HG03039 (cell line): ENCODE measurements around the gene TMEM167A.

Experiments
- ATAC-seq: cut with Tn5 transposase; IDR thresholded peaks from one replicate; pipeline ENCODE4 v1.9.1; 2021; ENCODE audit warnings: mild to moderate bottlenecking, moderate library complexity; ENCODE audit not compliant: unreplicated experiment

Gene TMEM167A

GRCh38 chr5:83076742-83077661, at the start of gene TMEM167A, which contains the start of gene XRCC4:
Gene TMEM167A, minus strand, starts transcription at chr5:83077394. Its CDS starts 71 bp downstream, at chr5:83077323.
Gene XRCC4, plus strand, starts transcription at chr5:83077547. Its CDS starts 27,373 bp downstream, at chr5:83104920.
- peak; percentile 98 for ATAC-seq

DNA sequence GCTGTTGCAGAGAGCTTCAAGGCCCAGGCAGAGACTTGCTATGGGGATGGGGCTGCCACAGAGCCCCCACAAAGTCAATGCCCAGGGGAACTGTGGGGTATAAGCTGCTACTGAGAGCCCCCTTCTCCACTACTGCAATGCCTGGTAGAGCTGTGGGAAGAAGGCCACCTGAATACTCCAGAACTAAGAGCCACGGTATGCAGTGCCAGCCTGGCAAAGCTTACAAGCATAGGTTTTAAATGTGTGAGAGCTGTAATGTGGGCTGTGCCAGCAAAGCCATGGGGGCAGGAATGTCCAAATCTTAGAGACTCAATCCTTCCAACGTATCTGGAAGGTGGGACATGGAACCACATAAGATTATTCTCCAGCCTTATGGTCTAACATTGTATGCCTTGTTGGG, 49.3 kb upstream of the TMEM167A start:
- ATAC-seq = no peak

DNA sequence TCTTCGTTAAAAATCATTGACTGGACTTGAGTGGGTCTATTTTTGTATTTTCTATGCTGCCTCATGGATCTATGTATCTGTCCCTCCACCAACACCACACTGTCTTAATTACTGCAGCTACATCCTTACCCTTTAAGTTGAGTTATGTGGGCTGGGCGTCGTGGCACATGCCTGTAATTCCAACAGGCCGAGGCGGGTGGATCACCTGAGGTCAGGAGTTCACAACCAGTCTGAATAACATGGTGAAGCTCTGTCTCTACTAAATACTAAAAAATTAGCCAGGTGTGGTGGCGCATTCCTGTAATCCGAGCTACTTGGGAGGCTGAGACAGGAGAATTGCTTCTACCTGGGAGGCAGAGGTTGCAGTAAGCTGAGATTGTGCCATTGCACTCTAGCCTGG, 48.4 kb upstream of the TMEM167A start:
- no peak for ATAC-seq

- ATAC-seq = no peak
Observed at GRCh38 chr5:83124593-83124992, 47.4 kb upstream of the TMEM167A start.

DNA sequence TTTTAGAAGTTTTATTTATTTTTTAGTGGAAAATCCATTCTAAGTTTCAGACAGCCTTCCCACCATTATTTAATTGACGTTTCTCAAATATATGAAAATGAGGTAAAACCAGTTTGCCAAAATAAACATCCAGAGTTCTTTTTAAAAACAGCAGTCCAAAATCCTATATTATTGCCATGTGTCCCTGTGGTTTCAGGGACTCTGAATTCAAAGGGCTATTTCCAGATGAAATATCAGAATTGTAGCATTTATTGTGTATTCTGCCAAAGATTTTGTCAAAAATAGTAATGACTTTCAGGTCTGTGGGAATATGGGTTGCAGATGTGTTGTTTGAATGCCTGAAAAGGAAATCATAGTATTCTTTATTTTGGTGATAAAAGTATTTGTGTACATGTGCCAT, 41.8 kb upstream of the TMEM167A start:
- ATAC-seq = no peak

DNA sequence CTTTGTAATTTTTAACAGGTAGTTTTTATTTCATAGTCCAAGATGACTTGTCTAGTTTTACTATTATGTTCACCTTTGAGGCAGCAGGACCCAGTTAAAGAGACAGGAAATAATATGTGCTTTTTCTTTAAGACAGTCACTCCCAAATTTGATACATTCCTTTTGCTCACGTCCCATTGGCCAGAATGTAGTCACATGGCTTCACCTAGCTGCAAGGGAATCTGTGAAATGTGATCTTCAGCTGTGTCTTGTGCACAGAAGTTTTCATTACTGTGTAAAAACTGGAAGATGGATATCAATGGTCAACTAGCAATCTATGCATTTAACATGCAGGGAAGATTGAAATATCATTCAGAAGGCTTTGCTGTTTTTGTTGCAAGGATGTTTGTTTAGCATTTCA, 41.3 kb upstream of the TMEM167A start:
- no peak for ATAC-seq

GRCh38 chr5:83115816-83116215, 38.6 kb upstream of the TMEM167A start:
- no peak for ATAC-seq

DNA sequence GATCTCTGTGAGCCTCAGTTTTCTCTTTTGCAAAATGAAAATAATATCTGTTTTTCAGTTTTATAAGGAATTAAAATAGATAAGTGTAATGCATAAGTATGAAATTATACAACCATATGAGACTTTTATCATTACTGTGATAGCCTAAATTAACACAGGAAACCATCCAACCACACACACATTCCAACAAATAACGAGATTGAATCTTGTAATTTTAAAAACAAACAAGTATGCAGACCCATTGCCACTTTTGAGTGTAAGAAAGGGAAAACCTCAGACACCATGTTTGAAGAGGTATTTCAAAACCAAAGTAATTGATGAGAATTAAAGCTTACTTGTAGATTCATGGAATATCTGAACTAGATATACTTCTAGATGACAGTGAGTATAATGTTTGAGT, 32.2 kb upstream of the TMEM167A start:
- no peak for ATAC-seq

DNA sequence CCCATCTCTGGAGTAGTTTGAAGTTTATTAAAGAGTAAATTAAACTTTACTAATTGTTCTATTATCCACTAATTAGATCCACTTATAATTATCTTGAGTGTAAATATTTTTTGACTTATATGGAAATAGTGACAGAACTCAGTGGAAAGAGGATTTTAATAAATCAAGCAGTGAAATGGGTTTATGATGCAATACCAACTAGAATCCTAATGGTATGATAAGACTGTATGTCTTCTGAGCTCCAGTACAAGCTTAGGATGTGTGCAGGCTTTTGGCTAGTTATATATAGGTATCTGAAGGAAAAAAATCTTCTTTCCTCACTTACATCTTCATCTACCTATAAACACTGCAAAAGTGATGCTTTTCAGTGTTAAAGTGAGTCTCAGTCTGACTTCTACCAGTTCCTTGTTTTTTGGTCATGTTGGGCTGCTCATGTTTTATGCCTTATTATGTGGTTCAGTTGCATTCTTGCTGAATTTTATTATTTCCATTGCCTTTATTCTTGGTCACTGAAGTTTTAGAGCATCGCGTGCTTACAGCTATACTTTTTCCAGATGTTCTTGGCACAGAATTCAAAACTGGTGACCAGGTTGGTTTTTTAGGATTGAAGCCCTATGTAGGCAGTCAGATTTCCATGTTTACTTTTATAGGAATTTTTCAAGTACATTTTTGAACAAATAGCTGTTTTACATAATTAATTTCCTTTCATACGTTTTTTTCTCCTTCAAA, 30.7 kb upstream of the TMEM167A start:
- no peak for ATAC-seq

- ATAC-seq = no peak
Observed at GRCh38 chr5:83104021-83104420, 26.8 kb upstream of the TMEM167A start.

- ATAC-seq = no peak
Observed at GRCh38 chr5:83102364-83102980, 25.3 kb upstream of the TMEM167A start.

GRCh38 chr5:83101514-83101913, 24.3 kb upstream of the TMEM167A start:
- ATAC-seq = no peak

DNA sequence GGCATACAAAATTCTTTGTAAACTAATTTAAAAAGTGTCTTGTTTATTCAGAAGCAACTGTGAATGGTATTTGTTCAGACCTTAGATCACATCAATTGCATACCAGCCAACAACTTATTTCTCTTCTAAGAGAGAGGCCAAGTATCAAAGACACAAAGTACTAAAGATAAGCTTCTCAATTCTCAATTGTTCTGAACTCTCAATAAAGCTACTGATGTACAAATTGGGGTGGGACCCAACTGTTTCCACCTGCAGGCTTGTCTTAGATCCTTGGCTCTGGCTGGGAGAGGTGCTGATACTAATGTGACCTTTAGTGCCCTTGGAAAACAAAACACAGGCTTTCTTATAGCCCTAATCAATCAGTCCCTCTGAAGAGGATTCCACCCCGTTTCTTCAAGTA, 22.3 kb upstream of the TMEM167A start:
- ATAC-seq = no peak

DNA sequence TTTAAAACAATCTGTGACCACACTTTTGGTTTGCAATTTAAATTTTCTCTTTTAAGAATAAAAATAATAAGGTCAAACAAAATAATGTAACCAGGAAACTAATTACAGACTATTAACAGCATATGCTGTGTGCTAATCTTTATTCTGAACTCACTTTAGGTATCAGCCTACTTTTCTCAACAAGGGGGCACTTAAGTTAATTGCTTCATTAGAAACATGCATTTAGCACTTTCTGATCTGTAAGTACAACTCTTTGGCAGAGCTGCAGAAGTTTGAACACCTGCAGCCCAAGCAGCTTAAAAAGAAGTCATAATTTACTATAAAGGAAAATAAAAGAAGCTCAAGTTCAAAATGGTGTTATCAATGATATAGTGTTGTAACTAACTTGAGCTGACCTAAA, 21.8 kb upstream of the TMEM167A start:
- no peak for ATAC-seq

DNA sequence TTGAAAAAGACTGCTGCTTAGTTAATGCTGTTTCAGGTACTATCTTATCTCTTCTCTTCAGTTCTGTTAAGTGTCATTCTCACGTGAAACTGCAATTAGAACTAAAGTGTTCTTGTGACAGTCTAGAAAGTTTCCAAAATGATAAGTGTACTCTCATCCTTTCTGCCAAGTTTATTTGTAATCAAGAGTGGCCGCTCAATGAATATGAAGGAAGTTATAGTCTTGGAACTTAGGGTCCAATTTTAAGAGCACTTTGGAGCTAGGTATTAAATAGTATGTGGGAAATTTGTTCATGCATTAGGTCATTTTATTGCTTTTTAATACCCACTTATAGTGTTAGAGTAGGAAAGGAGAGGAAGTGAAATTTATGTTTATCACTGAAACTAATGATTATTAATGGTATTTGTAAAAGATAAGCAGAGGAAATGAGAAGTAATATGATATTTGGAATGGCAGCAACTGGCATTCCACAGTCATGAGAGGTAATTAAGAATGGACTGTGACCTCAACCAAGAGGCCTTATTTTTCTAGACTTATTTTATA, 20.6 kb upstream of the TMEM167A start:
- ATAC-seq = no peak

DNA sequence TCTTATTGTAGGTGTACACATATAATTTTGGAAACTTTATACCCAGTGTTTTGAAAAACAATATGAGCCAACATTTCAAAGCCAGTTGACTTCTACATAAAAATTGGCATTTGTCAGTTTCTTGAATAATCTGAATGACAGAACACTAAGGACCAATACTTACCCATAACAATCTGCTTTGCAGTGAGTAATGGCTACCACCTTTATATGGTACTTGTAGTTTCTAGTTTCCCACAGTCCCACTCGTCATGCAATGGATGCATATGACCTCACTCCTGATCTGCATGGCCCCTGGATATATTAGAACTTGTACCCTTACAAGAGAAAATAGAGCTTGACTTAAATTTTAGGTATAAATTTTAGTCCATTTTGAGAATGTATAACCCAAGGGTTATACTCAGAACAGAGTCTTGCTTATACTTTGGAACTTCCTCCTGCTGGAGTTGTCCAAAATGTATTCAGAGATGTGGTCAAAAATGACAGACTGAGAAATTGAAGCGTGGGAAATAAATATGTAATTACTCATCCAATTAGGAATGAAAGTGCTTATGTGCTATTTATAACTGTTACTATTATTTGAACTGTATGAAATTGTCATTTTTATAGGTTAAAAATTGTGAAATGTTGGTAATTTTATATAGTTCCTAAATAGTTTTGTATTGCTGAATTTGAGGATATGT, 19.6 kb upstream of the TMEM167A start:
- ATAC-seq = no peak

DNA sequence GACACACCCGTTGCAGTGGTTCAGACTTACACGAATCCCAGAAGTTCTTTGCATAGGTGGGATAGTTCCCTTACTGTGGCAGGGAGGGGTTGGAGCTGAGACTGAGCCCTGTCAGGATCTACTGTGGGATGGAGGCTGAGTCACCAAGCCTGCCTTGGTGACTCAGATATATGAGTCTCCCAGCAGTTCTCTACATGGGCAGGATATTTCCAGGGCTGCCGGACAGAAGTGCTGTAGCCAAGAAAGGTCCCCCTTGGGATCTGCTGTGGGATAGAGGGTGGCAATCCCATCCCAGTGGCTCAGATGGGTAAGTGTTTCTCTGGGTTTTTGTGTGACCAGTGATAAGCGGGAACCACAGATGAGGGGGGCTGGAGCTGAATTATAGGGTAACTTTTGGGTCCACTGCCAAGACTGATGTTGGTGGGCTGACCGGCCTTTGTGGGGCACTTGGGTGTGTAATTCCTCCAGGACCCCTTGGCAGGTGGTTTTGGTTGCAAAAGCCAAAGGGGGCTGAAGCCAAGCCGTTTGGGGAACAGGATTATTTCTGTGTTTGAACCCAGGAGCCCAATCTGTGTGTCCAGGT, 18.9 kb upstream of the TMEM167A start:
- no peak for ATAC-seq

- no peak for ATAC-seq
Observed at GRCh38 chr5:83095163-83095956, 18.2 kb upstream of the TMEM167A start.

- ATAC-seq = no peak
Observed at GRCh38 chr5:83093692-83094091, 16.5 kb upstream of the TMEM167A start.

DNA sequence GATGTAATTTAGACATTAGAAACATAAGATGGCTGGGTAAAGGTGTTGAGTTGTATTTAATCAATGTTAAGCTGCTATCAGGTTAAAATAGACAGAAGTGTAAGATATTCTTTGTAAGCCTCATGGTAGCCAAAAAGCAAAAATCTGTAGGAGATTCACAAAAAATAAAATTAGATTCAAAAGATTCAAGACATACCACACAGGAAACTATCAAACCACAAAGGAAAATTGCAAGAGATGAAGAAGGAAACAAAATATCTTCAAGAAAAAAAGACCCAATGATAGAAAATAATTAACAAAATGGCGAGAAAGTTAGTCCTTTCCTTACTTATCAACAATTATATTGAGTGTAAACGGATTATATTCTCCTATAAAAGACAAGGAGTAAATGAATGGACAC, 15.4 kb upstream of the TMEM167A start:
- ATAC-seq = no peak
